ENCODE data around the gene MYLK4.
"Not testable (repeated sequence)": the region's sequence is repeated elsewhere in the genome, so short reads cannot be mapped to it uniquely, and the experiment has no call there.

MYLK4 gene

DNA sequence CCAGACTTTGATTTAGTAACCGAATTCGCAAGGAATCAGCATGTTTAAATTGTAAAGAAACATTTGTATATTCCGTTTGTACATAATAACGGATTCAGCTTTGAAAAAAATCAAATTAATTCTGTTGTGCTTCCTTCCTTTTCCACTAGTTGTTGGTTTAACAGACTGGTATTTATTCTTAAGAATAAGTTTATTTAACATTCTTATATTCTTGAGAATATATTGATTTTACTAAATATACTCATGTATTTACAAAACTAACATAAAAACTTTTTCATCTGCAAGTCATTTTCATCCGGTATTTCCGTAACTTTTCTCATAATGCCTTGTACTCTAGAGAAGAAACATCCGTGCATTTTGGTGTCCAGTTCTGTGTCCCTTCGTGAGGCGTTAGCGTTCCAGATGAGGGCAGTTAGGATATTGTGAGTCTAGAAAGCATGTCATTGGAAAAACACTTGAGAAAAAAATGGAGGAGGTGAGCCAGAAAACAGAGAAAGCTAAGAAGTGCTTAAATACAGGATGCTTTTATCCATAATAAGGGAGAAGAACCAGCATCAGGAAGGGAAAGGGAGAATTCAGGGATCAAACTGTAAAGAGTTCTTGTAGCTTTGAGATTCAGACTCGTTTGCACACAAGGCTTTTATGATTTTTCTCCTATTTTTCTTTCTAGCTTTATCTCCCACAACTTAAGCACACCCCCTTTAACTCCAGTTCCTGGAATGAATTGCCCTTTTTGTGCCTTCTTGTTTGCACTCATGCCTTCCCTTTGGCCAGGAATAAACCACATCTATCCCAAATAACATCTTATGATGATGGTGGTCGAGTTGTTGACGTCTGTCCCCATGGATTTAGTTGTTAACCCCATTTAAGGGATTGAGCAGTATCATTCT is 16.3 kb upstream of the MYLK4 start:
- Histone ChIP-seq H3K4me1 (peaks cover 51% of the 10 kb centered on the region), H4K20me1 (peaks cover 62% of the 10 kb centered on the region)

DNA sequence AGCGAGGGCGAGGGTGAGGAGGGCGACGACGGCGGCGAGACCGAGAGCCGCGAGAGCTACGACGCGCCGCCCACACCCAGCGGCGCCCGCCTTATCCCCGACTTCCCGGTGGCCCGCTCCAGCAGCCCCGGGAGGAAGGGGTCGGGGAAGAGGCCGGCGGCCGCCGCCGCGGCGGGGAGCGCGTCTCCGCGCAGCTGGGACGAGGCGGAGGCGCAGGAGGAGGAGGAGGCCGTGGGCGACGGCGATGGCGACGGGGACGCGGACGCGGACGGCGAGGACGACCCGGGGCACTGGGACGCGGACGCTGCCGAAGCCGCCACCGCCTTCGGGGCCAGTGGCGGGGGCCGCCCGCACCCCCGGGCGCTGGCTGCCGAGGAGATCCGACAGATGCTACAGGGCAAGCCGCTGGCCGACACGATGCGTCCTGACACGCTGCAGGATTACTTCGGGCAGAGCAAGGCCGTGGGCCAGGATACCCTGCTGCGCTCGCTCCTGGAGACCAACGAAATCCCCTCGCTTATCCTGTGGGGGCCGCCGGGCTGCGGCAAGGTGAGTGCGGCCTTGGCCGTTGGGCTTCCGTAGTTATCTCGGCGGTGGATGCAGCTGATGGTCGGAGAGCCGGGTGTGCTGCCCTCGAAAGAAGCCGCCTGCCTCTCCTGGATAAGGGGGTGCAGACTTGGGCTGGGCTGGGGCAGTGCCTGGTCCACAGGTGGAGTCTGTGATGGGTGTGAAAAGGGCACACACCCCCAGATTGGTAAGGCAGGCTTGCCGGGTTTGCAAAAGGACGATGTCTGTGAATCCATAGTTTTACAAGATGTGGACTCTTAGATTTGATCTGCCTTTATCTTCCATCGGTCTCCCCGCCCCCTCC is 15.4 kb upstream of the MYLK4 start:
- peaks cover 19% of the 10 kb centered on the region for H3K36me3 ChIP-seq
- H3K4me2 ChIP-seq, result peak overlapping the region; percentile 93
- peaks cover 11% of the 10 kb centered on the region for H3K9me3 ChIP-seq
- peak overlapping the region; percentile 93 for H3K4me3 ChIP-seq
- peak overlapping the region; percentile 96 for H3K27ac ChIP-seq
- H4K20me1 ChIP-seq, result peaks cover 53% of the 10 kb centered on the region
- no peak for TF ChIP-seq Cebpa-rat (IDR thresholded peaks at IDR 0.05)
- H3K4me1 ChIP-seq, result peaks cover 47% of the 10 kb centered on the region
- H3K27me3 ChIP-seq, result no peaks in the 10 kb centered on the region
- H3K9ac ChIP-seq, result peak overlapping the region; percentile 93

More for the DNA sequence above, 16.3 kb upstream of the MYLK4 start:
- Histone ChIP-seq H3K9me3 (peaks cover 11% of the 10 kb centered on the region), H3K4me3 (peak overlapping the region; percentile 93), H3K9ac (peak overlapping the region; percentile 93), H3K27ac (peak overlapping the region; percentile 96), H3K4me2 (peak overlapping the region; percentile 93), H3K27me3 (no peaks in the 10 kb centered on the region), H3K36me3 (peaks cover 27% of the 10 kb centered on the region)
- TF ChIP-seq Cebpa-rat (IDR thresholded peaks at IDR 0.05), result no peak

DNA sequence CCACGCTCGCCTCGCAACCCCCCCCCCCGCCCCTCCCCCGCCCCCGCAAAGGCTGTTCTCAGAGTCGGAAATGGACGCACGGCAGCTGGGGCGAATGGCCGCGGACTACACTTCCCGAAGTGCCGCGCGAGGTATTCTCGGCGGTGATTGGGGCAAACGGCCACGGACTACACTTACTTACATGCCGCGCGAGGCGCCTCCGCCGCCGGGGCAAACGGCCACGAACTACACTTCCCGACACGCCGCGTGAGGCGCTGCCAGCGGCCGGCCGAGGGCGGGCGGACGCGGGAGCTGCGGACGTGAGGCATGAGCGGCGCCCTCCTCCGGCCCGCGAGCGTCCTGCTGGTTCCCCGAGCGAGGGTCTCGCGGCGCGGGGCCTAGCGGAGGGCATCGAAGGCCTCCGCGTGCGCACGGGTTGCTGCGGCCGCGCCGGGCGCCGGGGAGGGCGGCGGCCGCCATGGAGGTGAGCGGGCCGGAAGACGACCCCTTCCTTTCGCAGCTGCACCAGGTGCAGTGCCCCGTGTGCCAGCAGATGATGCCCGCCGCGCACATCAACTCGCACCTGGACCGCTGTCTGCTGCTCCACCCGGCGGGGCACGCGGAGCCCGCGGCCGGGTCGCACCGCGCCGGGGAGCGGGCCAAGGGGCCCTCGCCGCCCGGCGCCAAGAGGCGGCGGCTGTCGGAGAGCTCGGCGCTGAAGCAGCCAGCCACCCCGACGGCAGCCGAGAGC is 14.6 kb upstream of the MYLK4 start, which contains the start of gene WRNIP1:
WRNIP1 (plus strand) TSS at position 228 of the 730 bp plus-strand sequence; CDS start at position 458, 230 bp downstream.
- Histone ChIP-seq H3K27ac (peak within 1 kb of the TSS; percentile 96), H3K4me3 (peak within 1 kb of the TSS; percentile 93), H3K9me3 (peaks cover 13% of the 10 kb centered on the region), H3K4me2 (peak within 1 kb of the TSS; percentile 93), H3K27me3 (no peaks in the 10 kb centered on the region), H3K4me1 (peaks cover 42% of the 10 kb centered on the region), H3K36me3 (peaks cover 11% of the 10 kb centered on the region), H3K9ac (peak within 1 kb of the TSS; percentile 93), H4K20me1 (peaks cover 45% of the 10 kb centered on the region)
- no peak for TF ChIP-seq Cebpa-rat (IDR thresholded peaks at IDR 0.05)

DNA sequence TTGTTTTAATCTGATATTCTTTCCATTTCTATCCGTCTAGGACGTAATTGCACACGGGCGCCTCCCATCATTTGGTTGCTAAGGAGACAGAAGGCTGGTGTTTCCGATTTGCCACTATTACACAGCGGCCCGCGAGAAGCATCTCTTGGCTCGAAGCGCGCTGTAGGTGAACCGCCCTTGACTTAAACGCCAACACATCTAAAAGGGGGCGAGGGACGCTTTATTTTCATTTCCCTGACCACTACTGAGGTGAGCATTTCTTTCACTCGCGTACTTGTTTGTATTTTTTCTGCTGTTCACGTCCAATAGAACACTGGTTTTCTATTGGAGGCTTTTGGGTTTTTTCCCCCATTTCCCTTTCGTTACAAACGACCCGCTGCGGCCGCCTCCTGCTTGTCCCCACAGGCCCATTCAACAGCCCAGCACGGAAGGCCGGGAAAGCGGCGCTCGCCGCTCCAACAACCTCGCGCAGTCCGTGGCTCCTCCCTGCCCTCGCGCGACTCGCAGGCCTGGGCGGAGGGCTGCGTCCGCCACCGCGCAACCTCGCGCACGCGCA is 14.0 kb upstream of the MYLK4 start:
- peaks cover 17% of the 10 kb centered on the region for H3K9me3 ChIP-seq
- TF ChIP-seq Cebpa-rat (IDR thresholded peaks at IDR 0.05), result no peak
- H3K27ac ChIP-seq, result peak overlapping the region; percentile 81
- peaks cover 36% of the 10 kb centered on the region for H3K4me1 ChIP-seq
- H4K20me1 ChIP-seq, result peaks cover 39% of the 10 kb centered on the region
- H3K27me3 ChIP-seq, result no peaks in the 10 kb centered on the region
- H3K36me3 ChIP-seq, result peaks cover 5% of the 10 kb centered on the region; the same call in 1 of the 2 replicates
- peak overlapping the region; percentile 78 for H3K9ac ChIP-seq
- H3K4me3 ChIP-seq, result peak overlapping the region; percentile 68
- H3K4me2 ChIP-seq, result peak overlapping the region; percentile 82

DNA sequence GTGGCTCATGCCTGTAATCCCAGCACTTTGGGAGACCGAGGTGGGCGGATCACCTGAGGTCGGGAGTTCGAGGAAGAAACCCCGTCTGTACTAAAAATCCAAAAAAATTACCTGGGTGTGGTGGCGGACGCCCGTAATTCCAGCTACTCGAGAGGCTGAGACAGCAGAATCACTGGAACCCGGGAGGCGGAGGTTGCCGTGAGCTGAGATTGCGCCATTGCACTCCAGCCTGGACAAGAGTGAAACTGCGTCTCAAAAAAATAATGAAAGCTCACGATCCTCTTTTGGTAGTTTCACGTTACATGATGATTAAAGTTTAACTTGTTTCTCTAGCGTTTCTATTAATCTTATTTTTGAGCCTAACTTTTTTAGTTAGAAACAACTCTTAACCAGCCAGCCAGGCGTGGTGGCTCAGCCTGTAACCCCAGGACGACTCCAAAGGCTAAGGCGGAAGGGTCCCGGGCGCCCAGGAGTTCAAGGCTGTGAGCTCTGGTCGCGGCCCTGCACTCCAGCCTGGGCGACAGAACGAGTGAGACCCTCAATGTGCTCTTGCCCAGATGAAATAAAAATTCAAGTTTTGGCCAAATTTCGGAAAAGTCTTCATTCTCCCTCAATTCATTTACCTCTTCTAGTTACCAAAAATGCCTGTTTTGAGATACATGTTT is 13.3 kb upstream of the MYLK4 start:
- Histone ChIP-seq H4K20me1 (peaks cover 32% of the 10 kb centered on the region), H3K27me3 (no peaks in the 10 kb centered on the region), H3K9ac (peak overlapping the region; percentile 78; the same call in 1 of the 2 replicates), H3K36me3 (peaks cover 4% of the 10 kb centered on the region; the same call in 1 of the 2 replicates), H3K4me1 (peaks cover 29% of the 10 kb centered on the region), H3K27ac (peak overlapping the region; percentile 81; the same call in 1 of the 2 replicates), H3K4me3 (peak overlapping the region; percentile 68), H3K4me2 (peak overlapping the region; percentile 82), H3K9me3 (peaks cover 17% of the 10 kb centered on the region)
- no peak for TF ChIP-seq Cebpa-rat (IDR thresholded peaks at IDR 0.05)

DNA sequence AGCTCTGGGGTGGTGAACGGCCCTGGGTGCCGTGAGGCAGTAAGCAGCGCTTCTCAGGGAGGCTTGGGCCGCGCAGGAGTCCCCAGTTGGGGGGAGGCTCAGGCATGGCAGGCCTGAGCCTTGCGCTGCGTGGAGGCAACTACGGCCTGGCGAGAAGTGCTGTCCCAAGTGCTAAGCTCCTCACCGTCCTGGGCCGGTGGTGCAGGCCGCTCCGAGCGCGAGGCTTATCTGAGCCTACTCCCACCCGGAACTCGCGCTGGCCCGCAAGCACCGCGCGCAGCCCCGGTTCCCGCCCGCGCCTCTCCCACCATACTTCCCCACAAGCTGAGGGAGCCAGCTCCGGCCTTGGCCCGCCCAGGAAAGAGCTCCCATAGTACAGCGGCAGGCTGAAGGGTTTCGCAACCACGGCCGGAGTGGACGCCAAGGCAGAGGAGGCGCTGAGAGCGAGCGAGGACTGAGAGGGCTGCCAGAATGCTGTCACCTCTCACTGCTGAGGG is 12.7 kb upstream of the MYLK4 start:
- H3K4me3 ChIP-seq, result no peak overlapping the region
- peaks cover 26% of the 10 kb centered on the region for H4K20me1 ChIP-seq
- H3K27ac ChIP-seq, result no peak overlapping the region
- peaks cover 23% of the 10 kb centered on the region for H3K4me1 ChIP-seq
- no peak overlapping the region for H3K9ac ChIP-seq
- no peaks in the 10 kb centered on the region for H3K27me3 ChIP-seq
- no peak for TF ChIP-seq Cebpa-rat (IDR thresholded peaks at IDR 0.05)
- peaks cover 17% of the 10 kb centered on the region for H3K9me3 ChIP-seq
- no peaks in the 10 kb centered on the region; the same call in 1 of the 2 replicates for H3K36me3 ChIP-seq
- H3K4me2 ChIP-seq, result no peak overlapping the region

DNA sequence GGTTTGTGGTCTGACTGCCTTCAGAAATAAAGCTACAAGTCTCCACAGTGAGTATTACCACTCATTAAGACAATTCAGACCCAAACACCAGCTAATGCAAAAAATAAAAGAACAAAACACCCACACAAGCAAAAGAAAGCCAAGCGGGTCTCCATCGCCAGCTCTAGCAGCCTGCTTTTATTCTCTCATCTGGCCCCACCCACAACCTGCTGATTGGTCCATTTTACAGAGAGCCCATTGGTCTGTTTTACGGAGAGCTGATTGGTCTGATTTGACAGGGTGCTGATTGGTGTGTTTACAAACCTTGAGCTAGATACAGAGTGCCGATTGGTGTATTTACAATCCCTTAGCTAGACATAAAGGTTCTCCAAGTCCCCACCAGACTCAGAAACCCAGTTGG is 12.1 kb upstream of the MYLK4 start:
- not testable (repeated sequence) for H3K36me3 ChIP-seq, H3K27me3 ChIP-seq, H3K4me3 ChIP-seq, H3K27ac ChIP-seq, H3K4me2 ChIP-seq, H3K9ac ChIP-seq
- H4K20me1 ChIP-seq, result peaks cover 21% of the 10 kb centered on the region
- peaks cover 18% of the 10 kb centered on the region for H3K4me1 ChIP-seq
- peaks cover 17% of the 10 kb centered on the region for H3K9me3 ChIP-seq
